Suprapubic skin (tissue), 4 donors: ENCODE measurements around the gene KIAA0408. TPM values are rescaled to one million over a fixed set of nuclear protein-coding genes. Genes with fewer than 3 reads are reported as not detected.

Experiments
- DNase-seq, 2 donors: peaks; one replicate each; pipeline ENCODE4 v3.0.0-alpha.2; 2019; ENCODE audit warnings: low spot score in 2 of 2
- H3K27ac ChIP-seq: fragments of 200-600 bp; sonication (generic); one replicate; pipeline ENCODE4 v1.5.1; 2019
- H3K27me3 ChIP-seq: fragments of 200-600 bp; sonication (generic); one replicate; pipeline ENCODE4 v1.5.1; 2019
- H3K36me3 ChIP-seq: fragments of 200-600 bp; sonication (generic); one replicate; pipeline ENCODE4 v1.5.1; 2019
- H3K4me1 ChIP-seq: fragments of 200-600 bp; sonication (generic); one replicate; pipeline ENCODE4 v1.5.1; 2019
- H3K4me3 ChIP-seq: fragments of 200-600 bp; sonication (generic); one replicate; pipeline ENCODE4 v1.5.1; 2019; ENCODE audit warnings: mild to moderate bottlenecking
- H3K9me3 ChIP-seq: fragments of 200-600 bp; sonication (generic); one replicate; pipeline ENCODE4 v1.5.1; 2019
- CTCF ChIP-seq, 2 donors: fragments of 200-600 bp in 1 of 2; fragments of 450-650 bp in 1 of 2; sonication (generic) in 1 of 2; IDR thresholded peaks; one replicate each; pipeline ENCODE4 v1.5.1; 2016 to 2019; ENCODE audit warnings: antibody characterized with exemption in 2 of 2, mild to moderate bottlenecking in 1 of 2, moderate library complexity in 1 of 2
- EP300 ChIP-seq: sonication (generic); formaldehyde crosslinking; IDR thresholded peaks from one replicate; pipeline ENCODE4 v1.6.1; 2017; ENCODE audit warnings: antibody characterized with exemption
- POLR2A ChIP-seq, 2 donors: fragments of 450-650 bp; IDR thresholded peaks; one replicate each; pipeline ENCODE4 v1.6.1; 2017; ENCODE audit warnings: antibody characterized with exemption in 2 of 2, mild to moderate bottlenecking in 2 of 2, moderate library complexity in 2 of 2
- POLR2AphosphoS5 ChIP-seq, 3 donors: sonication (generic); formaldehyde crosslinking; IDR thresholded peaks; one replicate each; pipeline ENCODE4 v1.6.1; 2017; ENCODE audit warnings: antibody characterized with exemption in 3 of 3
- WGBS: methylation state at CpG from one replicate; pipeline ENCODE4 v1.1.5; 2018; 5-methylcytosine and 5-hydroxymethylcytosine counted together
- total RNA-seq, 4 donors: library from RNA; depleted of rRNA; stranded (reverse); fragments of >200 nt; gene quantifications; one replicate each; pipeline ENCODE4 v1.1.0, GENCODE V29; 2016

KIAA0408 gene
- total RNA-seq, 4 donors from 2014 or later = 1.4 to 2.7 (median 1.7) TPM; not detected in 1

DNA sequence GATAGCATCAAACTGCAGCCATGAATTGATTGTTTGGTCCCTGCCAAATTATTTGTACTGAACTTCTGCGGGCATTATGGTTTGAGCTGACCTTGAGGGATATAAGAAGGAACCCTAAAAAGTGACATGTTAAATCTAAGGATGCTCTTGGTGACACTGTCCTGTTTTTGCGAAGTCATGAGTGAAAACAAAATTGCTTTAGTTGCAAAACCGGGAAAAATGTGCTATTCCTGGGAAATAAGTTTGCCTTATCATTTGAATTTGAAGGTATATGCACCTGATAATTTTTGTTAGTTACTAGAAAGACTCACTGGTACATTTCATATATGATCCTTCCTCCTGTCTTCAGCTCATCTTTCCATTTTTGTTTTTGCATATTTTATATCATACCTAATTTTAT, 7.8 kb downstream of the KIAA0408 start:
- DNase-seq = no peak
- H3K9me3 ChIP-seq = no peaks in the 10 kb centered on the region
- H3K27ac ChIP-seq = no peak overlapping the region
- peaks cover 3% of the 10 kb centered on the region for H3K36me3 ChIP-seq
- WGBS = 92% methylated on average over 3 of the region's 3 CpGs
- TF ChIP-seq POLR2AphosphoS5 (IDR thresholded peaks at IDR 0.05) (no peak), CTCF (IDR thresholded peaks at IDR 0.05) (no peak), EP300 (no peak), POLR2A (IDR thresholded peaks at IDR 0.05) (no peak)
- no peaks in the 10 kb centered on the region for H3K27me3 ChIP-seq
- H3K4me1 ChIP-seq = peaks cover 6% of the 10 kb centered on the region
- no peak overlapping the region for H3K4me3 ChIP-seq

DNA sequence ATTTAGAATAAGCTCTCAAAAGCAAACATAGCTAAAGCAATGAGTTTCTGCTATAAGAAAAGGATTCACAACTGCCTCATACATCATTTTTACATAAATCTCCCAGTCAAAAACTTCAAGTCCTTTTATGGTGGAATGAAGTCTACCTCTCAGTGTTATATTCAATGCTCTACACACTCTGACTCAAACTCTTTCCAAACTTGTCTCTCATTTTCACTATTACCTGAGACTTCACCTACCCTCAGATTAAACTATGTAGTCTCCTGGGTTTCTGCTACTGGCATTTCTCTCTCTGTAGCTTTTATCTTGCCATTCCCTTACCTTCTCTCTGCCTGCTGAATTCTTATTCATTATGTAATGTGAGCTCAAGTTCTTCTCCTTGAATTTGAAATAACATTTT, 11.4 kb downstream of the KIAA0408 start:
- Histone ChIP-seq H3K36me3 (peaks cover 3% of the 10 kb centered on the region), H3K4me3 (no peak overlapping the region), H3K4me1 (no peaks in the 10 kb centered on the region), H3K27ac (no peak overlapping the region), H3K27me3 (no peaks in the 10 kb centered on the region), H3K9me3 (no peaks in the 10 kb centered on the region)
- no peak for DNase-seq
- TF ChIP-seq EP300 (no peak), CTCF (IDR thresholded peaks at IDR 0.05) (no peak), POLR2A (IDR thresholded peaks at IDR 0.05) (no peak), POLR2AphosphoS5 (IDR thresholded peaks at IDR 0.05) (no peak)

DNA sequence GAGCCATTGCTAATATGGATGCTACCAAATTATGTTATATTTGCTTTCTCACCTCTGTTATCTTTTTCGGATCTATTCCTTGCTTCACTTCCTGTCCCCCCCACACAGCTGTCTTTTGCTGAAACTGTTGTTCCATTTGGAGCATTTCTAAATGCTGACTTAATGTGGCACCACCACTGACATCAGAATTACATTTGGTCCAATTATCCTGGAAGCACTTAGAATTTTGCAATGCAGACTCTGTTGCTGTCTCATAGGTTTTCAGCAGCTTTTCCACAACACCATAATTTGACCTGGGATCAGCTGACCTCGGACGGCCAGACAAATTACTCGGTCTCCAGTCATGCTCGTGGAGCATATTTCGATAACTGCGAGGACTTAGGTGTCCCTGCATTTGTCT, 12.8 kb downstream of the KIAA0408 start:
- Histone ChIP-seq H3K4me3 (no peak overlapping the region), H3K36me3 (peaks cover 3% of the 10 kb centered on the region), H3K4me1 (no peaks in the 10 kb centered on the region), H3K27ac (no peak overlapping the region), H3K9me3 (no peaks in the 10 kb centered on the region), H3K27me3 (no peaks in the 10 kb centered on the region)
- TF ChIP-seq CTCF (IDR thresholded peaks at IDR 0.05) (no peak), EP300 (no peak), POLR2AphosphoS5 (IDR thresholded peaks at IDR 0.05) (no peak), POLR2A (IDR thresholded peaks at IDR 0.05) (no peak)
- DNase-seq = no peak
- WGBS = 88% methylated on average over 7 of the region's 7 CpGs

DNA sequence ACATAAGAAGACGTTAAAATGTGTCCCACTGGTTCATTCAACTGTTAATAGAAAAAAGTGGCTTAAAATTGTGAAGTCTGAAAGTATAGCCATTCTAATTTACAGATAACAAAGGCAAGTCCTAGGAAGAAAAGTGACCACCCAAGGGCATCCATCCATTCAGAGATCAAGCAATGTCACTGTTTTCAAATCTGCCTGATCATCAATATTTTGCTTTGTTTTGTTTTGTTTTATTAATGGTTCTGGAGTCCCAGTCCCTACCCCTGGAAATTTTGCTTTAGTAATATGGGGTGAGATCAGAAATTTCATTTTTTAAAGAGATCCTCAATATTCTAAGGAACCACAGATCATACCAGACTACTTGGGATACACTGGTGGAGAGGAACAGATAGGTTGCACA, 17.3 kb downstream of the KIAA0408 start:
- Histone ChIP-seq H3K27me3 (no peaks in the 10 kb centered on the region), H3K27ac (no peak overlapping the region), H3K9me3 (no peaks in the 10 kb centered on the region), H3K4me3 (no peak overlapping the region), H3K4me1 (no peaks in the 10 kb centered on the region), H3K36me3 (no peaks in the 10 kb centered on the region)
- DNase-seq = no peak
- 80% methylated on average over 1 of the region's 1 CpG for WGBS
- TF ChIP-seq POLR2AphosphoS5 (IDR thresholded peaks at IDR 0.05) (no peak), EP300 (no peak), CTCF (IDR thresholded peaks at IDR 0.05) (no peak), POLR2A (IDR thresholded peaks at IDR 0.05) (no peak)

DNA sequence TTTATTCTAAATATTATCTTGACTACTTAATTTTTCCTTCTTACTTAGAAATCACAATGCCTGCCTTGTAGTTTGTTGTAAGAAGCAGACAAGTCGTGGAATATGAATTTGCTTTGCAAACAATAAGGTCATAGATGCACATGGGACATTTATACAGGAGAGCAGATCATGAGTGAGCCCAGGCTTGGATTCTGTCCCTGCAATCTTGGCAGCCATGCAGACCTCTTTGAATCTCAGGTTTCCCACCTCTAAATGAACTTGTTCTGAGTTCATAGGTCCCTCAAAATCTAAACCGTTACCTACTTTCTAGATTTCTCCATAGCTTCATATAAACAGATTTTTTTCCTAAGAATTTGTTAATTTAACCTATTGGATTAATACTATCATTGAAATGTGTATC, 19.5 kb downstream of the KIAA0408 start:
- Histone ChIP-seq H3K36me3 (no peaks in the 10 kb centered on the region), H3K9me3 (no peaks in the 10 kb centered on the region), H3K4me3 (no peak overlapping the region), H3K27ac (no peak overlapping the region), H3K4me1 (no peaks in the 10 kb centered on the region), H3K27me3 (no peaks in the 10 kb centered on the region)
- 72% methylated on average over 2 of the region's 2 CpGs for WGBS
- TF ChIP-seq POLR2A (IDR thresholded peaks at IDR 0.05) = no peak
- no peak for TF ChIP-seq POLR2AphosphoS5 (IDR thresholded peaks at IDR 0.05)
- no peak for TF ChIP-seq EP300
- TF ChIP-seq CTCF (IDR thresholded peaks at IDR 0.05) = no peak
- DNase-seq = no peak
